ENCODE data around the gene CCDC71. TPM values are rescaled to one million over a fixed set of nuclear protein-coding genes. Genes with fewer than 3 reads are reported as not detected.

CCDC71 gene
- total and polyA plus RNA-seq, 2 of the 13 experiments (the other 11 are each of a cell fraction or from before 2014, with no cell fraction given), result 9.7 to 14.3 TPM

DNA sequence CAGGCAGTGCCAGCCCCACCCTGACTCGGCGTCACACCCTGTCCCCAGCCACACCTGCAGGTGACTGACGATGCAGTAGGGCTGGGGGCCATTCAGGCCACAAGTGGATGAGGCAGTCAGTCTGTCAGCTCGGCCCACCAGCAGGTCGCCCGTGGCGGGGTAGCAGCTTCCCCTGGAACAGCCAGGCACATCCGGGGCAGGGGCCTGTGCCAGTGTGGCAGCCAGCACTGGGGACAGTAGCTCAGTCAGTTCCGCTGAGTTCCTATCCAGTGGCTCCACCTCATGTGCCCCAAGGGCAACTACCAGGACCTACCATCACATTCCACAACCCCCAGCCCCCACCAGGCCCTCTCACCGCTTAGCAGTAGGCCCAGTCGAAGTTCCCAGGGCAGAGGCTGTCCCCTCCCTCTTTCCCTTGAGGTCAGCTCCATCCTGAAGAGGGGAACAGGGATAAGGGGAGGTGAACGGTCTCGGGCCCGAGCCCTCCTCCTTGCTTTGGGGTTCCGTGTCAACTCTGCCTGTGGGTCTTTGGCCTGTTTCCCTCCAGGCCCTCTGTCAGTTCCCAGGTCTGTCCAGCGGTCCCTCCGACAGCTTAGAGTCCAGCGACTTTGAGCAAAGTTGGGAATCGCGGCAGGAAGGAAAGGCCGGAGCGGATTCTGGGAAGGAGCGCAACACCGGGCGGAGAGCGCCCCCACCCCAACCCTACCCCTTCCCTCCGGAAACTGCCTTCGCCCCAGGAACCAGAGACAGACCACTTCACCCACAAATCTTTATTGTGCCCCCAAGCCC lies 33.5 kb downstream of the CCDC71 start, which contains the start of gene LAMB2 (continued):
- TF ChIP-seq ZSCAN30 (CRISPR knock-in tag; IDR thresholded peaks at IDR 0.05) (no peak), ZNF33A (CRISPR knock-in tag; IDR thresholded peaks at IDR 0.05; ENCODE audit: borderline replicate concordance) (0 out of 2 replicates have a peak, but pooled peaks have one; percentile 35), KDM2A (CRISPR knock-in tag; IDR thresholded peaks at IDR 0.05; ENCODE audit: borderline replicate concordance, low read depth) (0 out of 2 replicates have a peak, but pooled peaks have one; percentile 62), KLF9 (CRISPR knock-in tag; IDR thresholded peaks at IDR 0.05; ENCODE audit: low read depth) (no peak), ZSCAN29 (CRISPR knock-in tag; conservative IDR thresholded peaks at IDR 0.05) (no peak), ZBTB8A (CRISPR knock-in tag; IDR thresholded peaks at IDR 0.05; ENCODE audit: borderline replicate concordance, low read depth) (peak; percentile 21; the same call in 1 of the 2 replicates), RNF2 (conservative IDR thresholded peaks at IDR 0.05; ENCODE audit: low read depth) (no peak), TP53 (CRISPR knock-in tag; conservative IDR thresholded peaks at IDR 0.05) (no peak), ZNF841 (CRISPR knock-in tag; IDR thresholded peaks at IDR 0.05; ENCODE audit: borderline replicate concordance) (no peak), NFRKB (IDR thresholded peaks at IDR 0.05) (no peak), FOXO1 (CRISPR knock-in tag; IDR thresholded peaks at IDR 0.05) (no peak), MAFK (conservative IDR thresholded peaks at IDR 0.05 in 1 of 2, IDR thresholded peaks at IDR 0.05 in 1 of 2; ENCODE audit: low read length in 2 of 2) (no peak), ZNF263 (CRISPR knock-in tag; IDR thresholded peaks at IDR 0.05) (peak; percentile 36; the same call in 1 of the 2 replicates), ZNF776 (CRISPR knock-in tag; IDR thresholded peaks at IDR 0.05) (0 out of 2 replicates have a peak, but pooled peaks have one; percentile 54)
- TF ChIP-seq, protein P1, sequence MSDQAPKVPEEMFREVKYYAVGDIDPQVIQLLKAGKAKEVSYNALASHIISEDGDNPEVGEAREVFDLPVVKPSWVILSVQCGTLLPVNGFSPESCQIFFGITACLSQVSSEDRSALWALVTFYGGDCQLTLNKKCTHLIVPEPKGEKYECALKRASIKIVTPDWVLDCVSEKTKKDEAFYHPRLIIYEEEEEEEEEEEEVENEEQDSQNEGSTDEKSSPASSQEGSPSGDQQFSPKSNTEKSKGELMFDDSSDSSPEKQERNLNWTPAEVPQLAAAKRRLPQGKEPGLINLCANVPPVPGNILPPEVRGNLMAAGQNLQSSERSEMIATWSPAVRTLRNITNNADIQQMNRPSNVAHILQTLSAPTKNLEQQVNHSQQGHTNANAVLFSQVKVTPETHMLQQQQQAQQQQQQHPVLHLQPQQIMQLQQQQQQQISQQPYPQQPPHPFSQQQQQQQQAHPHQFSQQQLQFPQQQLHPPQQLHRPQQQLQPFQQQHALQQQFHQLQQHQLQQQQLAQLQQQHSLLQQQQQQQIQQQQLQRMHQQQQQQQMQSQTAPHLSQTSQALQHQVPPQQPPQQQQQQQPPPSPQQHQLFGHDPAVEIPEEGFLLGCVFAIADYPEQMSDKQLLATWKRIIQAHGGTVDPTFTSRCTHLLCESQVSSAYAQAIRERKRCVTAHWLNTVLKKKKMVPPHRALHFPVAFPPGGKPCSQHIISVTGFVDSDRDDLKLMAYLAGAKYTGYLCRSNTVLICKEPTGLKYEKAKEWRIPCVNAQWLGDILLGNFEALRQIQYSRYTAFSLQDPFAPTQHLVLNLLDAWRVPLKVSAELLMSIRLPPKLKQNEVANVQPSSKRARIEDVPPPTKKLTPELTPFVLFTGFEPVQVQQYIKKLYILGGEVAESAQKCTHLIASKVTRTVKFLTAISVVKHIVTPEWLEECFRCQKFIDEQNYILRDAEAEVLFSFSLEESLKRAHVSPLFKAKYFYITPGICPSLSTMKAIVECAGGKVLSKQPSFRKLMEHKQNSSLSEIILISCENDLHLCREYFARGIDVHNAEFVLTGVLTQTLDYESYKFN (CRISPR knock-in tag; conservative IDR thresholded peaks at IDR 0.05), result peak; percentile 50
- TF ChIP-seq, protein P2, sequence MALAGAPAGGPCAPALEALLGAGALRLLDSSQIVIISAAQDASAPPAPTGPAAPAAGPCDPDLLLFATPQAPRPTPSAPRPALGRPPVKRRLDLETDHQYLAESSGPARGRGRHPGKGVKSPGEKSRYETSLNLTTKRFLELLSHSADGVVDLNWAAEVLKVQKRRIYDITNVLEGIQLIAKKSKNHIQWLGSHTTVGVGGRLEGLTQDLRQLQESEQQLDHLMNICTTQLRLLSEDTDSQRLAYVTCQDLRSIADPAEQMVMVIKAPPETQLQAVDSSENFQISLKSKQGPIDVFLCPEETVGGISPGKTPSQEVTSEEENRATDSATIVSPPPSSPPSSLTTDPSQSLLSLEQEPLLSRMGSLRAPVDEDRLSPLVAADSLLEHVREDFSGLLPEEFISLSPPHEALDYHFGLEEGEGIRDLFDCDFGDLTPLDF (CRISPR knock-in tag; IDR thresholded peaks at IDR 0.05), result no peak
- TF ChIP-seq, protein P3, sequence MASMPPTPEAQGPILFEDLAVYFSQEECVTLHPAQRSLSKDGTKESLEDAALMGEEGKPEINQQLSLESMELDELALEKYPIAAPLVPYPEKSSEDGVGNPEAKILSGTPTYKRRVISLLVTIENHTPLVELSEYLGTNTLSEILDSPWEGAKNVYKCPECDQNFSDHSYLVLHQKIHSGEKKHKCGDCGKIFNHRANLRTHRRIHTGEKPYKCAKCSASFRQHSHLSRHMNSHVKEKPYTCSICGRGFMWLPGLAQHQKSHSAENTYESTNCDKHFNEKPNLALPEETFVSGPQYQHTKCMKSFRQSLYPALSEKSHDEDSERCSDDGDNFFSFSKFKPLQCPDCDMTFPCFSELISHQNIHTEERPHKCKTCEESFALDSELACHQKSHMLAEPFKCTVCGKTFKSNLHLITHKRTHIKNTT (CRISPR knock-in tag; IDR thresholded peaks at IDR 0.05), result no peak
- TF ChIP-seq, protein P4, sequence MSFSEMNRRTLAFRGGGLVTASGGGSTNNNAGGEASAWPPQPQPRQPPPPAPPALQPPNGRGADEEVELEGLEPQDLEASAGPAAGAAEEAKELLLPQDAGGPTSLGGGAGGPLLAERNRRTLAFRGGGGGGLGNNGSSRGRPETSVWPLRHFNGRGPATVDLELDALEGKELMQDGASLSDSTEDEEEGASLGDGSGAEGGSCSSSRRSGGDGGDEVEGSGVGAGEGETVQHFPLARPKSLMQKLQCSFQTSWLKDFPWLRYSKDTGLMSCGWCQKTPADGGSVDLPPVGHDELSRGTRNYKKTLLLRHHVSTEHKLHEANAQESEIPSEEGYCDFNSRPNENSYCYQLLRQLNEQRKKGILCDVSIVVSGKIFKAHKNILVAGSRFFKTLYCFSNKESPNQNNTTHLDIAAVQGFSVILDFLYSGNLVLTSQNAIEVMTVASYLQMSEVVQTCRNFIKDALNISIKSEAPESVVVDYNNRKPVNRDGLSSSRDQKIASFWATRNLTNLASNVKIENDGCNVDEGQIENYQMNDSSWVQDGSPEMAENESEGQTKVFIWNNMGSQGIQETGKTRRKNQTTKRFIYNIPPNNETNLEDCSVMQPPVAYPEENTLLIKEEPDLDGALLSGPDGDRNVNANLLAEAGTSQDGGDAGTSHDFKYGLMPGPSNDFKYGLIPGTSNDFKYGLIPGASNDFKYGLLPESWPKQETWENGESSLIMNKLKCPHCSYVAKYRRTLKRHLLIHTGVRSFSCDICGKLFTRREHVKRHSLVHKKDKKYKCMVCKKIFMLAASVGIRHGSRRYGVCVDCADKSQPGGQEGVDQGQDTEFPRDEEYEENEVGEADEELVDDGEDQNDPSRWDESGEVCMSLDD (CRISPR knock-in tag; IDR thresholded peaks at IDR 0.05; ENCODE audit: borderline replicate concordance), result no peak
- TF ChIP-seq, protein P5, sequence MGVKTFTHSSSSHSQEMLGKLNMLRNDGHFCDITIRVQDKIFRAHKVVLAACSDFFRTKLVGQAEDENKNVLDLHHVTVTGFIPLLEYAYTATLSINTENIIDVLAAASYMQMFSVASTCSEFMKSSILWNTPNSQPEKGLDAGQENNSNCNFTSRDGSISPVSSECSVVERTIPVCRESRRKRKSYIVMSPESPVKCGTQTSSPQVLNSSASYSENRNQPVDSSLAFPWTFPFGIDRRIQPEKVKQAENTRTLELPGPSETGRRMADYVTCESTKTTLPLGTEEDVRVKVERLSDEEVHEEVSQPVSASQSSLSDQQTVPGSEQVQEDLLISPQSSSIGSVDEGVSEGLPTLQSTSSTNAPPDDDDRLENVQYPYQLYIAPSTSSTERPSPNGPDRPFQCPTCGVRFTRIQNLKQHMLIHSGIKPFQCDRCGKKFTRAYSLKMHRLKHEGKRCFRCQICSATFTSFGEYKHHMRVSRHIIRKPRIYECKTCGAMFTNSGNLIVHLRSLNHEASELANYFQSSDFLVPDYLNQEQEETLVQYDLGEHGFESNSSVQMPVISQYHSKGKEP (CRISPR knock-in tag; IDR thresholded peaks at IDR 0.05), result no peak

Measured in HepG2 (cell line).